22Rv1 (cell line): ENCODE results near the gene RB1.

ENCODE experiments used
- ZFX ChIP-seq: fragments of 450-650 bp; IDR thresholded peaks from 2 replicates; pipeline ENCODE4 v1.6.1; 2017; ENCODE audit warnings: antibody characterized with exemption, borderline replicate concordance
- TF ChIP-seq, protein P1 (sequence below): fragments of 450-650 bp; IDR thresholded peaks from 2 replicates; pipeline ENCODE4 v1.5.1; 2017; ENCODE audit warnings: mild to moderate bottlenecking

DNA sequence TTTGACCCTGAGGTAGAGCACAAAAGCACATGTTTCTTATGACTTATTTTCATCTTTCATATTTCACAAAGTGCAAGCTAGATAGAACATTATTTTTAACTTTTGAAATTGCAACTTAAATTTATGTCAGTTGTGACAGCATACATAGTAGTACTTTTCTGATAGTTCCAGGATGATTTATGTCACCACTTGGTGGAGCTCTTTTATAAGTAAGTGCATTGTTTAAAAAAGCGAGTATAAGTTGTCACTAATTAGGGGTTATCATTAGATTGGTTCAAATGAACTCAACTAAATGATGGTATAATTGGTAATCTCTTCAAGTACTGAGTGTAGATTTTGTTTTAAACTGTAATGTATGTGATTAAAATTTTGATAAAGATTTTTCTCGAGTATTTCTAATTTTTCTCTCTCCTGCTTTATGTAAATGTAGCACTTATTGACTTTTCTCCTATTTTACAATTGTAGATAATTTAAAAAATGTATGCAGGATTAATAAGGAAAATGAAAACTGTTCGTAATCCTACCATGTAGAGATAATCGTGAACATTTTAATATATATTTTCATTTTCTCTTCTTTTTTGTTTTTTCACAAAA, 31.1 kb downstream of the RB1 start:
- TF ChIP-seq, protein P1, sequence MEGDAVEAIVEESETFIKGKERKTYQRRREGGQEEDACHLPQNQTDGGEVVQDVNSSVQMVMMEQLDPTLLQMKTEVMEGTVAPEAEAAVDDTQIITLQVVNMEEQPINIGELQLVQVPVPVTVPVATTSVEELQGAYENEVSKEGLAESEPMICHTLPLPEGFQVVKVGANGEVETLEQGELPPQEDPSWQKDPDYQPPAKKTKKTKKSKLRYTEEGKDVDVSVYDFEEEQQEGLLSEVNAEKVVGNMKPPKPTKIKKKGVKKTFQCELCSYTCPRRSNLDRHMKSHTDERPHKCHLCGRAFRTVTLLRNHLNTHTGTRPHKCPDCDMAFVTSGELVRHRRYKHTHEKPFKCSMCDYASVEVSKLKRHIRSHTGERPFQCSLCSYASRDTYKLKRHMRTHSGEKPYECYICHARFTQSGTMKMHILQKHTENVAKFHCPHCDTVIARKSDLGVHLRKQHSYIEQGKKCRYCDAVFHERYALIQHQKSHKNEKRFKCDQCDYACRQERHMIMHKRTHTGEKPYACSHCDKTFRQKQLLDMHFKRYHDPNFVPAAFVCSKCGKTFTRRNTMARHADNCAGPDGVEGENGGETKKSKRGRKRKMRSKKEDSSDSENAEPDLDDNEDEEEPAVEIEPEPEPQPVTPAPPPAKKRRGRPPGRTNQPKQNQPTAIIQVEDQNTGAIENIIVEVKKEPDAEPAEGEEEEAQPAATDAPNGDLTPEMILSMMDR = peak; percentile 76
- TF ChIP-seq ZFX = no peak
